PFSK-1 (cell line): ENCODE results near the gene ZNF219. TPM values are rescaled to one million over a fixed set of nuclear protein-coding genes. Genes with fewer than 3 reads are reported as not detected.

ENCODE experiments used
- FOXP2 ChIP-seq: optimal IDR thresholded peaks from 2 replicates; pipeline ENCODE3; 2011; ENCODE audit warnings: borderline replicate concordance, control low read depth, inconsistent platforms; ENCODE audit not compliant: insufficient read depth; ENCODE audit errors: extremely low read length, extremely low read depth
- POLR2AphosphoS5 ChIP-seq: IDR thresholded peaks from 2 replicates; pipeline ENCODE4 v1.6.1; 2012; ENCODE audit warnings: low read depth, mild to moderate bottlenecking, control low read depth, low read length, moderate library complexity
- SIN3A ChIP-seq: IDR thresholded peaks from 2 replicates; pipeline ENCODE4 v1.6.1; 2012; ENCODE audit warnings: mild to moderate bottlenecking, low read length, moderate library complexity, borderline replicate concordance; ENCODE audit not compliant: insufficient read depth
- TAF1 ChIP-seq: IDR thresholded peaks from 2 replicates; pipeline ENCODE4 v1.6.1; 2012; ENCODE audit warnings: low read length, control low read depth, borderline replicate concordance; ENCODE audit not compliant: insufficient read depth
- polyA plus RNA-seq: library from polyadenylated mRNA; unstranded; fragments of >200 nt; gene quantifications from one replicate; pipeline ENCODE4 v1.2.1, GENCODE V29; 2012; ENCODE audit warnings: low read depth, missing spikeins; ENCODE audit not compliant: insufficient read length
- TF ChIP-seq, protein P1 (sequence below), 2 experiments: IDR thresholded peaks; 2 replicates each; pipeline versions ENCODE4 v1.6.1 to v1.8.0; 2011 to 2012; ENCODE audit warnings: low read depth in 2 of 2, low read length in 2 of 2, control low read depth in 1 of 2, inconsistent platforms in 1 of 2, mild to moderate bottlenecking in 1 of 2, moderate library complexity in 1 of 2; ENCODE audit not compliant: insufficient read depth in 1 of 2

Gene ZNF219
- 59.8 TPM for polyA plus RNA-seq

DNA sequence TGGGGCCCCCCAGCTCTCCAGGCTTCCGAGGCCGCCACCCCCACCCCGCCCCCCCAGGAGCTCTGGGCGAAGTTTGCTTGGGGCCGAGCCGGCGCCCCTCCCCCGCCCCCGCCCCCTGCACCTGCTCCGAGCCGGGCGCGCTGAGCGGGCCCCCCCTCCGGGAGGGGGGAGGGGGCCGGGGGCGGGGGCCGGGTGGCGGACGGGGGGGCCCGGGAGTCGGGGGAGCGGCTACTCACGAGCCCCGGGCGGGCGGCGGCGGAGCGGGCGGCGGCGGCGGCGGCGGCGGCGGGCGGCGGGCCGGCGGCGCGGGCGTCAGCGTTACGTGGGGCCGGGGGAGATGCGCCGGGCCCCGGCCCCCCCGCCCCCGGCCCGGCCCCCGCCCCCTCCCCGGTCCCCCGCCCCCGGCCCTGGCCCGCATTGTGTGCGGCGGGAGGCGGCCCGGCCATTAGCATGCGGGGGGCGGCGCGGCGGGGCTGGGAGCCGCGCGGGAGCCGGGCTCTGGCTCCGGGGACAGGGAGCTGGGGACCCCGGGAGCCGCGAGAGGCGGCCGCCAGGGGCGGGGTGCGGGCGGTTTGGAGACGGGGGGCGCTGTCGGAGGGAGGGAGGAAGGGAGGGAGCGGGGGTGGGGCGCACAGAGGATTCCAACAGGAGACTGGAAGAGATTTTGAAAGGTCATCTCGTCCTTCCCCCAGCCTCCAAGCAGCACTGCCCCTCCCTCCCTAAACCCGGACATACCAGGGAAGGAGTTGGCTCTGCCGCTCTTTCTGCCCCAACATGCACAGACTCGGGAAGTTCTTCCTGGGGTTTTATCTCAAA lies at the start of gene ZNF219:
Gene ZNF219, minus strand, starts transcription at position 580 of the 816 bp plus-strand sequence. CDS start 5,064 bp downstream, outside the sequence.
- no peak for TF ChIP-seq FOXP2
- 0 out of 2 replicates have a peak, but pooled peaks have one; percentile 48 for TF ChIP-seq TAF1
- TF ChIP-seq, protein P1, sequence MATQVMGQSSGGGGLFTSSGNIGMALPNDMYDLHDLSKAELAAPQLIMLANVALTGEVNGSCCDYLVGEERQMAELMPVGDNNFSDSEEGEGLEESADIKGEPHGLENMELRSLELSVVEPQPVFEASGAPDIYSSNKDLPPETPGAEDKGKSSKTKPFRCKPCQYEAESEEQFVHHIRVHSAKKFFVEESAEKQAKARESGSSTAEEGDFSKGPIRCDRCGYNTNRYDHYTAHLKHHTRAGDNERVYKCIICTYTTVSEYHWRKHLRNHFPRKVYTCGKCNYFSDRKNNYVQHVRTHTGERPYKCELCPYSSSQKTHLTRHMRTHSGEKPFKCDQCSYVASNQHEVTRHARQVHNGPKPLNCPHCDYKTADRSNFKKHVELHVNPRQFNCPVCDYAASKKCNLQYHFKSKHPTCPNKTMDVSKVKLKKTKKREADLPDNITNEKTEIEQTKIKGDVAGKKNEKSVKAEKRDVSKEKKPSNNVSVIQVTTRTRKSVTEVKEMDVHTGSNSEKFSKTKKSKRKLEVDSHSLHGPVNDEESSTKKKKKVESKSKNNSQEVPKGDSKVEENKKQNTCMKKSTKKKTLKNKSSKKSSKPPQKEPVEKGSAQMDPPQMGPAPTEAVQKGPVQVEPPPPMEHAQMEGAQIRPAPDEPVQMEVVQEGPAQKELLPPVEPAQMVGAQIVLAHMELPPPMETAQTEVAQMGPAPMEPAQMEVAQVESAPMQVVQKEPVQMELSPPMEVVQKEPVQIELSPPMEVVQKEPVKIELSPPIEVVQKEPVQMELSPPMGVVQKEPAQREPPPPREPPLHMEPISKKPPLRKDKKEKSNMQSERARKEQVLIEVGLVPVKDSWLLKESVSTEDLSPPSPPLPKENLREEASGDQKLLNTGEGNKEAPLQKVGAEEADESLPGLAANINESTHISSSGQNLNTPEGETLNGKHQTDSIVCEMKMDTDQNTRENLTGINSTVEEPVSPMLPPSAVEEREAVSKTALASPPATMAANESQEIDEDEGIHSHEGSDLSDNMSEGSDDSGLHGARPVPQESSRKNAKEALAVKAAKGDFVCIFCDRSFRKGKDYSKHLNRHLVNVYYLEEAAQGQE (IDR thresholded peaks at IDR 0.05; ENCODE audit: insufficient read depth in 1 of 2, low read depth in 2 of 2, low read length in 2 of 2) = no peak
- TF ChIP-seq SIN3A = no peak
- peak; percentile 46; the same call in 1 of the 2 replicates for TF ChIP-seq POLR2AphosphoS5

- TF ChIP-seq TAF1 = no peak
- TF ChIP-seq, protein P1 (IDR thresholded peaks at IDR 0.05; ENCODE audit: insufficient read depth in 1 of 2, low read depth in 2 of 2, low read length in 2 of 2) = no peak
These were observed 47.0 kb upstream of the ZNF219 start for GRCh38 chr14:21145437-21145836.

DNA sequence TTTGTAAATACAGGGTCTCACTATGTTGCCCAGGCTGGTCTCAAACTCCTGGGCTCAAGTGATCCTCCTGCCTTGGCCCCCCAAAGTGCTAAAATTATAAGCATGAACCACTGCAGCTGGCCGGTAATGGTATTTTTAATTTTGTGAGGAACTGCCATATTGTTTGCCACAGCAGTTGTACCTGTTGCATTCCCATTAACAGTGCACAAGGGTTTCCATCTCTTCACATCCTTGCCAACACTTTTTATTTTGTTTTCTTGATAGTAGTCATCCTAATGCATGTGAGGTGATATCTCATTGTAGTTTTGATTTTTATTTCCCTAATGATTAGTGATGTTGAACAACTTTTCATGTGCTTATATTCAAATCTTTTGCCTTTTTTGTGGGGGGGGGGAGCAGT lies 43.9 kb upstream of the ZNF219 start:
- no peak for TF ChIP-seq FOXP2
- TF ChIP-seq, protein P1 (IDR thresholded peaks at IDR 0.05; ENCODE audit: insufficient read depth in 1 of 2, low read depth in 2 of 2, low read length in 2 of 2) = no peak

GRCh38 chr14:21136024-21136423 lies 37.6 kb upstream of the ZNF219 start:
- TF ChIP-seq FOXP2 = no peak

DNA sequence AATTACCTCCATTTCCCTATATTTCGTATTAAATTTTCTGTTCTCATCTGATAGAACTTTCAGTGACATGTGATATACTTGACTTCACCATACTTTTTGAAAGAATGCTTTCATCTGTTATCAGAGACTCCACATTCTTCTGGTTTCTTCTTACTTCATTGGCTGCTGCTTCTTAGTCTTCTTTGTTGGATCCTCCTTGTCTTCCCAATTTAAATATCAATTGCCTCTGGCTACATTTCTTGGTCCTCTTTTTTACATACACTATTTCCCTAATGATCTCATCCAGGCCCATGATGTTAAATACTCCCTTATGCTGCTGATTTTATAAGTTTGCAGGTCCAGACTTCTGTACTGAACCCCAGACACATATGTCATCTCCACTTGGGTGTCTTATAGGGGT lies 35.4 kb upstream of the ZNF219 start:
- TF ChIP-seq FOXP2 (no peak), POLR2AphosphoS5 (no peak)
- TF ChIP-seq, protein P1 (IDR thresholded peaks at IDR 0.05; ENCODE audit: insufficient read depth in 1 of 2, low read depth in 2 of 2, low read length in 2 of 2) = no peak
